Astrocyte (in vitro differentiated cells and primary cell): ENCODE measurements around the gene MAML2. TPM values are rescaled to one million over a fixed set of nuclear protein-coding genes. Genes with fewer than 3 reads are reported as not detected.

ENCODE experiments used
- DNase-seq: peaks from one replicate; pipeline ENCODE4 v3.0.0-alpha.2; 2010; ENCODE audit warnings: low read depth
- FAIRE-seq: peaks from 2 replicates; lab custom pipeline; 2011; peaks lifted over from hg19 to GRCh38; lab: Jason Lieb, UNC
- H2AFZ ChIP-seq: 2 replicates; pipeline ENCODE4 v1.6.0; 2012; ENCODE audit warnings: low read depth, low read length, inconsistent platforms
- H3K27ac ChIP-seq: 2 replicates; pipeline ENCODE4 v1.5.1; 2011; ENCODE audit warnings: low read depth, low read length, inconsistent platforms
- H3K27me3 ChIP-seq: 2 replicates; pipeline ENCODE4 v1.6.0; 2011; ENCODE audit warnings: low read length, inconsistent platforms; ENCODE audit not compliant: insufficient read depth
- H3K36me3 ChIP-seq: 2 replicates; pipeline ENCODE4 v1.5.1; 2011; ENCODE audit warnings: low read length, inconsistent platforms; ENCODE audit not compliant: insufficient read depth
- H3K4me1 ChIP-seq: 2 replicates; pipeline ENCODE4 v1.5.1; 2011; ENCODE audit warnings: low read length, inconsistent platforms; ENCODE audit not compliant: insufficient read depth
- H3K4me2 ChIP-seq: 2 replicates; pipeline ENCODE4 v1.6.0; 2012; ENCODE audit warnings: low read length, inconsistent platforms
- H3K4me3 ChIP-seq: 2 replicates; pipeline ENCODE4 v1.5.1; 2011; ENCODE audit warnings: low read depth, mild to moderate bottlenecking, low read length, inconsistent platforms; ENCODE audit not compliant: insufficient read depth
- H3K79me2 ChIP-seq: 2 replicates; pipeline ENCODE4 v1.6.0; 2012; ENCODE audit warnings: mild to moderate bottlenecking, low read length, inconsistent platforms; ENCODE audit not compliant: insufficient read depth
- H3K9ac ChIP-seq: 2 replicates; pipeline ENCODE4 v1.6.0; 2012; ENCODE audit warnings: mild to moderate bottlenecking, low read length, inconsistent platforms
- H3K9me3 ChIP-seq: 2 replicates; pipeline ENCODE4 v1.5.1; 2012; ENCODE audit warnings: low read depth, mild to moderate bottlenecking, low read length, inconsistent platforms; ENCODE audit not compliant: insufficient read depth
- H4K20me1 ChIP-seq: 2 replicates; pipeline ENCODE4 v1.6.0; 2012; ENCODE audit warnings: low read length, inconsistent platforms; ENCODE audit not compliant: insufficient read depth
- H3K27ac Mint-ChIP-seq: one replicate; pipeline ENCODE4 v1.8.0; 2021; ENCODE audit warnings: mild to moderate bottlenecking, mixed read lengths; ENCODE audit not compliant: unreplicated experiment
- H3K27me3 Mint-ChIP-seq: one replicate; pipeline ENCODE4 v1.8.0; 2021; ENCODE audit warnings: low read depth, mixed read lengths; ENCODE audit not compliant: unreplicated experiment
- H3K36me3 Mint-ChIP-seq: one replicate; pipeline ENCODE4 v1.8.0; 2021; ENCODE audit warnings: low read depth, mixed read lengths; ENCODE audit not compliant: unreplicated experiment
- H3K4me1 Mint-ChIP-seq: one replicate; pipeline ENCODE4 v1.8.0; 2021; ENCODE audit warnings: low read depth, mixed read lengths; ENCODE audit not compliant: unreplicated experiment
- H3K4me3 Mint-ChIP-seq: one replicate; pipeline ENCODE4 v1.8.0; 2021; ENCODE audit warnings: mild to moderate bottlenecking, moderate library complexity, mixed read lengths; ENCODE audit not compliant: unreplicated experiment
- H3K9me3 Mint-ChIP-seq: one replicate; pipeline ENCODE4 v1.8.0; 2021; ENCODE audit warnings: mild to moderate bottlenecking, mixed read lengths; ENCODE audit not compliant: unreplicated experiment
- EZH2 ChIP-seq: IDR thresholded peaks from 2 replicates; pipeline ENCODE4 v1.6.1; 2012; ENCODE audit warnings: mild to moderate bottlenecking, low read length, inconsistent platforms; ENCODE audit not compliant: insufficient read depth
- total RNA-seq: library from RNA; stranded (reverse); gene quantifications from 2 replicates; pipeline ENCODE4 v1.2.1, GENCODE V29; 2021
- TF ChIP-seq, protein P1 (sequence below): IDR thresholded peaks from 2 replicates; pipeline ENCODE4 v1.5.1; 2011; ENCODE audit warnings: low read depth, mild to moderate bottlenecking, inconsistent platforms, low read length, moderate library complexity; ENCODE audit not compliant: insufficient read depth

MAML2 gene
- total RNA-seq, 1 donor from 2014 or later, result 27.4 TPM

DNA sequence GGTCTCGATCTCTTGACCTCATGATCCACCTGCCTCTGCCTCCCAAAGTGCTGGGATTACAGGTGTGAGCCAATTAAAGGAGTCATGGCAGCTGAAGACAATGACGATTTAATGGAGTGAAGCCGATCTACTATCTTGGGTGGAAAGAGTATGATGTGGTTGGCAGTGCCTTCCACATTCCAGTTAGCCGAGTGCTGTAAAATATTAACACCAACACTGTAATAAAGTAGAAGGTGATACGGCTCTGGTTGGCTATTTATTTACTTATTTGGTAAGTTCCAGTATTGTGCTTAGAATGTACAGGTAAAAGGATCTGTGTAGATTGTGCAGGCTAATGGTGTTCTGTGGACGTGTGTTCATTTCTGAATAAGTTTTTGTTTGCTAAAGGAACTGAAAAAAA lies 269.5 kb downstream of the MAML2 start:
- H3K27ac Mint-ChIP-seq, result no peak overlapping the region
- Histone ChIP-seq H3K9ac (no peak overlapping the region), H4K20me1 (peaks cover 5% of the 10 kb centered on the region), H3K4me3 (no peak overlapping the region), H2AFZ (no peak overlapping the region), H3K27ac (no peak overlapping the region), H3K36me3 (peaks cover 6% of the 10 kb centered on the region), H3K4me2 (no peak overlapping the region), H3K9me3 (no peaks in the 10 kb centered on the region), H3K79me2 (peaks cover 17% of the 10 kb centered on the region), H3K4me1 (peaks cover 15% of the 10 kb centered on the region), H3K27me3 (no peaks in the 10 kb centered on the region)
- H3K4me3 Mint-ChIP-seq, result no peak overlapping the region
- FAIRE-seq (no peak), DNase-seq (no peak)
- H3K27me3 Mint-ChIP-seq, result no peaks in the 10 kb centered on the region
- H3K9me3 Mint-ChIP-seq, result no peaks in the 10 kb centered on the region
- TF ChIP-seq EZH2, result no peak
- TF ChIP-seq, protein P1, sequence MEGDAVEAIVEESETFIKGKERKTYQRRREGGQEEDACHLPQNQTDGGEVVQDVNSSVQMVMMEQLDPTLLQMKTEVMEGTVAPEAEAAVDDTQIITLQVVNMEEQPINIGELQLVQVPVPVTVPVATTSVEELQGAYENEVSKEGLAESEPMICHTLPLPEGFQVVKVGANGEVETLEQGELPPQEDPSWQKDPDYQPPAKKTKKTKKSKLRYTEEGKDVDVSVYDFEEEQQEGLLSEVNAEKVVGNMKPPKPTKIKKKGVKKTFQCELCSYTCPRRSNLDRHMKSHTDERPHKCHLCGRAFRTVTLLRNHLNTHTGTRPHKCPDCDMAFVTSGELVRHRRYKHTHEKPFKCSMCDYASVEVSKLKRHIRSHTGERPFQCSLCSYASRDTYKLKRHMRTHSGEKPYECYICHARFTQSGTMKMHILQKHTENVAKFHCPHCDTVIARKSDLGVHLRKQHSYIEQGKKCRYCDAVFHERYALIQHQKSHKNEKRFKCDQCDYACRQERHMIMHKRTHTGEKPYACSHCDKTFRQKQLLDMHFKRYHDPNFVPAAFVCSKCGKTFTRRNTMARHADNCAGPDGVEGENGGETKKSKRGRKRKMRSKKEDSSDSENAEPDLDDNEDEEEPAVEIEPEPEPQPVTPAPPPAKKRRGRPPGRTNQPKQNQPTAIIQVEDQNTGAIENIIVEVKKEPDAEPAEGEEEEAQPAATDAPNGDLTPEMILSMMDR, result no peak
- H3K4me1 Mint-ChIP-seq, result peaks cover 19% of the 10 kb centered on the region
- H3K36me3 Mint-ChIP-seq, result peaks cover 13% of the 10 kb centered on the region

GRCh38 chr11:96072592-96072991 lies 270.4 kb downstream of the MAML2 start:
- no peak overlapping the region for H3K4me3 Mint-ChIP-seq
- H3K27me3 Mint-ChIP-seq, result no peaks in the 10 kb centered on the region
- Histone ChIP-seq H3K9ac (no peak overlapping the region), H3K4me1 (peaks cover 15% of the 10 kb centered on the region), H3K4me3 (no peak overlapping the region), H2AFZ (no peak overlapping the region), H4K20me1 (peaks cover 3% of the 10 kb centered on the region), H3K79me2 (peaks cover 17% of the 10 kb centered on the region), H3K4me2 (no peak overlapping the region), H3K9me3 (no peaks in the 10 kb centered on the region), H3K27me3 (no peaks in the 10 kb centered on the region), H3K36me3 (peaks cover 6% of the 10 kb centered on the region), H3K27ac (no peak overlapping the region)
- DNase-seq, result no peak
- no peak overlapping the region for H3K27ac Mint-ChIP-seq
- no peak for FAIRE-seq
- TF ChIP-seq, protein P1, result no peak
- TF ChIP-seq EZH2, result no peak
- H3K4me1 Mint-ChIP-seq, result peaks cover 23% of the 10 kb centered on the region
- peaks cover 13% of the 10 kb centered on the region for H3K36me3 Mint-ChIP-seq
- H3K9me3 Mint-ChIP-seq, result no peaks in the 10 kb centered on the region

- no peak overlapping the region for H3K9ac ChIP-seq
- peaks cover 13% of the 10 kb centered on the region for H3K36me3 Mint-ChIP-seq
- peaks cover 18% of the 10 kb centered on the region for H3K79me2 ChIP-seq
- H3K4me1 Mint-ChIP-seq, result peaks cover 26% of the 10 kb centered on the region
- no peaks in the 10 kb centered on the region for H3K9me3 ChIP-seq
- H3K4me3 ChIP-seq, result no peak overlapping the region
- H3K27ac ChIP-seq, result no peak overlapping the region
- no peak overlapping the region for H3K27ac Mint-ChIP-seq
- no peak for TF ChIP-seq EZH2
- DNase-seq (no peak), FAIRE-seq (no peak)
- no peaks in the 10 kb centered on the region for H3K27me3 ChIP-seq
- H4K20me1 ChIP-seq, result peaks cover 9% of the 10 kb centered on the region
- peaks cover 4% of the 10 kb centered on the region for H3K4me1 ChIP-seq
- no peak overlapping the region for H3K4me2 ChIP-seq
- H3K4me3 Mint-ChIP-seq, result no peak overlapping the region
- no peaks in the 10 kb centered on the region for H3K27me3 Mint-ChIP-seq
- peaks cover 6% of the 10 kb centered on the region for H3K36me3 ChIP-seq
- H3K9me3 Mint-ChIP-seq, result no peaks in the 10 kb centered on the region
- no peak overlapping the region for H2AFZ ChIP-seq
Measured at GRCh38 chr11:96070453-96070852, 272.5 kb downstream of the MAML2 start.
